Central memory CD8-positive, alpha-beta T cell (primary cell): ENCODE data around the gene SCPEP1.
A peak's percentile ranks its signal among the peaks of the same experiment; 100 is the strongest.

Experiments
- ATAC-seq: fragments of 150-1000 bp; cut with Tn5 transposase; replicated peaks from 2 replicates; pipeline ENCODE4 v1.10.0; 2022; ENCODE audit warnings: mild to moderate bottlenecking, moderate FRiP score, moderate number of reproducible peaks; ENCODE audit not compliant: poor library complexity, severe bottlenecking; ENCODE audit errors: extremely low read depth
- DNase-seq, 2 donors: peaks; one replicate each; pipeline ENCODE4 v3.0.0; 2021; ENCODE audit warnings: low spot score in 2 of 2
- H3K27ac Mint-ChIP-seq: one replicate; pipeline ENCODE4 v1.8.0; 2022; ENCODE audit warnings: low read depth, mild to moderate bottlenecking, moderate library complexity, mixed read lengths
- H3K27me3 Mint-ChIP-seq: one replicate; pipeline ENCODE4 v1.8.0; 2022; ENCODE audit warnings: mixed read lengths
- H3K36me3 Mint-ChIP-seq: one replicate; pipeline ENCODE4 v1.8.0; 2022; ENCODE audit warnings: mild to moderate bottlenecking, moderate library complexity, mixed read lengths; ENCODE audit not compliant: insufficient read depth
- H3K4me1 Mint-ChIP-seq: one replicate; pipeline ENCODE4 v1.8.0; 2022; ENCODE audit warnings: mixed read lengths
- H3K4me3 Mint-ChIP-seq: one replicate; pipeline ENCODE4 v1.8.0; 2022; ENCODE audit warnings: mild to moderate bottlenecking, moderate library complexity, mixed read lengths
- H3K9me3 Mint-ChIP-seq: one replicate; pipeline ENCODE4 v1.8.0; 2022; ENCODE audit warnings: mixed read lengths

The SCPEP1 gene

GRCh38 chr17:56992364-56992763 lies 14.4 kb downstream of the SCPEP1 start:
- no peak overlapping the region for H3K4me3 Mint-ChIP-seq

DNA sequence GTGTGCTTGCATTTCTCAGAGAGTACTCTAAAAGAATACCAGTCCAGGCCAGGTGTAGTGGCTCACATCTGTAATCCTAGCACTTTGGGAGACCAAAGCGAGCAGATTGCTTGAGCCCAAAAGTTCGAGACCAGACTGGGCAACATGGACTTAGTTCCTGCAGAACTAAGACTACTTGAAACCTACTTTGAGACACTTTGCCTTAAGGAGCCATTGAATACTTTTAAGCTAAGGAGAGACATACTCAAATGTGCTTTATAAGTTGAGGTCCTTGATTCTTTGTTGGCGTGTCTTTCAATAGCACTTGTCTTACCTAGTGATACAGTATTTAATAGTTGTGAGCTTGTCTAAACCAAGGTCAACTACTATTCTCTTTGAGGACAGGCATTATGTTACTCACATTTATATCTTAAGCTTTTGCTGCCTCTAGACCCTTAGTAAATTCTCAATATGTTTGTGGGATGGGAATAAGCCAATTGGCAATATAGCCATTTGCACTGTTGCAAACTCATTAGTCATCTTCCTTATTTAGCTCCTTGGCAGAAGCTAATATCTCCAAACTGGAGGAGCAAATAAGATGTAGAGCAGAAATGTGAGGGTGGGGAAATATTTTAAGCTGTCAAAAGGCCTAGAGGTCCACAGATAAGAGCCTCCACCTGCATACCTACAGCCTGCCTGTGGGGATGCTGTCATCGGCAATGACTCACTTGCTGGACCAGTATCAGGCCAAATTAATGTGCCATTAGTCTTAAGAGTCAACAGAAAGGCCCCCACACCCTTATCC lies 16.3 kb downstream of the SCPEP1 start:
- Mint-ChIP-seq H3K4me3 (no peak overlapping the region), H3K36me3 (peaks cover 8% of the 10 kb centered on the region), H3K27me3 (no peaks in the 10 kb centered on the region), H3K27ac (no peak overlapping the region), H3K4me1 (no peaks in the 10 kb centered on the region), H3K9me3 (no peaks in the 10 kb centered on the region)
- ATAC-seq = no peak
- DNase-seq = no peak

More at GRCh38 chr17:56992364-56992763, 14.4 kb downstream of the SCPEP1 start:
- H3K36me3 Mint-ChIP-seq = peaks cover 16% of the 10 kb centered on the region
- DNase-seq (no peak), ATAC-seq (no peak)
- H3K27ac Mint-ChIP-seq = no peak overlapping the region
- H3K27me3 Mint-ChIP-seq = no peaks in the 10 kb centered on the region
- no peaks in the 10 kb centered on the region for H3K9me3 Mint-ChIP-seq
- no peaks in the 10 kb centered on the region for H3K4me1 Mint-ChIP-seq

- H3K4me1 Mint-ChIP-seq = no peaks in the 10 kb centered on the region
- H3K27ac Mint-ChIP-seq = no peak overlapping the region
- peaks cover 6% of the 10 kb centered on the region for H3K36me3 Mint-ChIP-seq
- DNase-seq (no peak), ATAC-seq (no peak)
- no peaks in the 10 kb centered on the region for H3K9me3 Mint-ChIP-seq
- no peaks in the 10 kb centered on the region for H3K27me3 Mint-ChIP-seq
- H3K4me3 Mint-ChIP-seq = no peak overlapping the region
Observed at GRCh38 chr17:56995766-56996165, 17.8 kb downstream of the SCPEP1 start.

- no peak overlapping the region for H3K27ac Mint-ChIP-seq
- no peaks in the 10 kb centered on the region for H3K9me3 Mint-ChIP-seq
- no peaks in the 10 kb centered on the region for H3K27me3 Mint-ChIP-seq
- DNase-seq = no peak
- H3K4me3 Mint-ChIP-seq = no peak overlapping the region
- no peaks in the 10 kb centered on the region for H3K4me1 Mint-ChIP-seq
- H3K36me3 Mint-ChIP-seq = peaks cover 6% of the 10 kb centered on the region
- no peak for ATAC-seq
Observed at GRCh38 chr17:56997313-56997712, 19.4 kb downstream of the SCPEP1 start.

- peaks cover 6% of the 10 kb centered on the region for H3K36me3 Mint-ChIP-seq
- no peak overlapping the region for H3K27ac Mint-ChIP-seq
- no peak overlapping the region for H3K4me3 Mint-ChIP-seq
- peaks cover 11% of the 10 kb centered on the region for H3K4me1 Mint-ChIP-seq
- no peak for DNase-seq
- H3K27me3 Mint-ChIP-seq = no peaks in the 10 kb centered on the region
- no peak for ATAC-seq
- no peaks in the 10 kb centered on the region for H3K9me3 Mint-ChIP-seq
Observed at GRCh38 chr17:57001541-57001940, 23.6 kb downstream of the SCPEP1 start.

DNA sequence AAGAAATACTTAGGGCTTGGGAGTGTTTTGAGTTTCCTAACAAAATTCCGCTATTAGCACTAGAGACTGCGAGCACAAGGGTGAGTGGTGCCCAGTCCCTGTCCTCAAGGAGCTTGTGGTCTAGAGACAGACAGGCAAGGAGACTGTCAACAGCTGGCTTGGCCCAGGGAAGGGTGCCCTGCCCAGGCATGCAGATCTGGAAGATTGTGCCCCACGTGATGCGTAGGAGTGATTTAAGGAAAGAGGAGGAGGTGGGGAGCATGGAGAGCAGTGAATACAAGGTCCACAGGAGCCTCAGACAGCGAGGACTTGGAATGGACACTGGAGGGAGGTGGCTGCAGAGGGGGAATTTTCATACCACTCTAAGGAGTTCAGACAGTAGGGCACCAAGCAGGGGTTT lies 25.0 kb downstream of the SCPEP1 start:
- H3K4me1 Mint-ChIP-seq = peaks cover 11% of the 10 kb centered on the region
- no peak for ATAC-seq
- H3K36me3 Mint-ChIP-seq = peaks cover 2% of the 10 kb centered on the region
- no peak overlapping the region for H3K4me3 Mint-ChIP-seq
- no peaks in the 10 kb centered on the region for H3K9me3 Mint-ChIP-seq
- H3K27ac Mint-ChIP-seq = no peak overlapping the region
- no peak for DNase-seq
- no peaks in the 10 kb centered on the region for H3K27me3 Mint-ChIP-seq

DNA sequence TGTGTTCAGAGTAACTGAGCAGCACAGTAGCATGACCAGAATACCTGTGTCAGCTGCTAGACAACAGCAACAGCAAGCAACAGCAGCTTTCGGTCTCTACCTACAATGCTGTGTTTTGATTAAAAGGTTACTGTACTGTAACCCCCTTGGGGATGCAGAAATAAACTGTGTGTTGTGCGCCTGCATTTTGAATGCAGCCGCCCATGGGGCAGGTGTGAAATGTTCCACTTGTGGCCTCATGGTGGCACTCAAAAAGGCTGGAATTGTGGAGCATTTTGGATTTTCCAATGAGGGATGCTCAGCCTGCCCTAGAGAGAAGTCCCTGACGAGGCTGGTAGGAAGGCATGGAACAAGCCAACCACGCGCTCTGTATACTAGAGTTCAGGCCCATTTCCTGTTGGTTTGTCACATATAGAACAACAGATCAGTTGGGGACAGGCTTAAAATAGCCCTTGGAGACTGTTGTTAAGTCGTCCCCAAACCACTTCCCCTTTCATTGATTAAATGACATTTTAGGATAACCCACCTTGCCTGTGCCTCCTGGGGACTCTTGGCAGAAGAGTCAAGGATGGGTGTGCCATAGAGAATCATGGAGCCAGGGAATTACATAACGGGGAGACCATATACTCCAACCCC lies 27.1 kb downstream of the SCPEP1 start:
- peaks cover 14% of the 10 kb centered on the region for H3K4me1 Mint-ChIP-seq
- no peaks in the 10 kb centered on the region for H3K9me3 Mint-ChIP-seq
- H3K27me3 Mint-ChIP-seq = no peaks in the 10 kb centered on the region
- H3K27ac Mint-ChIP-seq = no peak overlapping the region
- ATAC-seq (peak; percentile 62), DNase-seq (no peak)
- no peak overlapping the region for H3K4me3 Mint-ChIP-seq
- H3K36me3 Mint-ChIP-seq = peaks cover 2% of the 10 kb centered on the region

GRCh38 chr17:57006040-57006439 lies 28.1 kb downstream of the SCPEP1 start:
- H3K27me3 Mint-ChIP-seq = no peaks in the 10 kb centered on the region
- DNase-seq (no peak), ATAC-seq (no peak)
- peaks cover 2% of the 10 kb centered on the region for H3K36me3 Mint-ChIP-seq
- peaks cover 17% of the 10 kb centered on the region for H3K4me1 Mint-ChIP-seq
- H3K27ac Mint-ChIP-seq = no peak overlapping the region
- no peaks in the 10 kb centered on the region for H3K9me3 Mint-ChIP-seq
- no peak overlapping the region for H3K4me3 Mint-ChIP-seq

DNA sequence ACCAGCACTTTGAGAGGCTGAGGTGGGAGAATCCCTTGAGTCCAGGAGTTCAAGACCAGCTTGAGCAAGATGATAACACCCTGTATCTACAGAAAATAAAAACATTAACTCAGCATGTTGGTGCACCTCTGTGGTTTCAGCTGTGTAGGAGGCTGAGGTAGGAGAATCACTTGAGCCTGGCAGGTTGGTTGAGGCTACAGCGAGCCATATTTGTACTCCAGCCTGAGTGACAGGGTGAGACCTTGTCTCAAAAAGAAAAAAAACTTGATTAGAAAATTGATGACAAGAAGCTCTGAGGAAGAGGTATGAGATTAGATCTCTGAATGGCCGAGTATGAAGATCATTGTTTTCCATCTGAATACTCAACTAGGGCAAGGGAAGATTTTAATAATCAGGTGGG lies 31.0 kb downstream of the SCPEP1 start:
- ATAC-seq (no peak), DNase-seq (no peak)
- Mint-ChIP-seq H3K27ac (no peak overlapping the region), H3K9me3 (no peaks in the 10 kb centered on the region), H3K36me3 (peaks cover 2% of the 10 kb centered on the region), H3K27me3 (peaks cover 4% of the 10 kb centered on the region), H3K4me1 (peaks cover 17% of the 10 kb centered on the region), H3K4me3 (no peak overlapping the region)

GRCh38 chr17:57009737-57010445 lies 32.0 kb downstream of the SCPEP1 start:
- H3K27ac Mint-ChIP-seq = no peak overlapping the region
- H3K4me1 Mint-ChIP-seq = peaks cover 17% of the 10 kb centered on the region
- peaks cover 2% of the 10 kb centered on the region for H3K36me3 Mint-ChIP-seq
- DNase-seq (peak; percentile 20), ATAC-seq (peak; percentile 64)
- H3K4me3 Mint-ChIP-seq = peak overlapping the region; percentile 4
- peaks cover 11% of the 10 kb centered on the region for H3K27me3 Mint-ChIP-seq
- no peaks in the 10 kb centered on the region for H3K9me3 Mint-ChIP-seq

DNA sequence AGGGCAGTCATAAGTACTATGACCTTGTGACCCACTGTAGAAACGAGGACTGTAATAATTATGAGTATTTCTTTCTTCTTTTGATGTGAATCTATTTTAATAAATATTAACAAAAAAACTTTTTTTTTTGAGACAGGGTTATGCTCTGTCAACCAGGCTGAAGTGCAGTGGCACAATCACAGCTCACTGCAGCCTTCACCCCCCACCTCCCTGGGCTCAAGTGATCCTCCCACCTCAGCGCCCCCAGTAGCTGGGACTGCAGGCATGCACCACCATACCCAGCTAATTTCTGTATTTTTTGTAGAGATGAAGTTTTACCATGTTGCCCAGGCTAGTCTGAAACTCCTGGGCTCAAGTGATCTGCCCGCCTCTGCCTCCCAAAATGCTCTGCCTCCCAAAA lies 32.6 kb downstream of the SCPEP1 start:
- Mint-ChIP-seq H3K4me3 (peak overlapping the region; percentile 4), H3K4me1 (peaks cover 11% of the 10 kb centered on the region), H3K27me3 (peaks cover 14% of the 10 kb centered on the region), H3K9me3 (no peaks in the 10 kb centered on the region), H3K27ac (no peak overlapping the region), H3K36me3 (peaks cover 2% of the 10 kb centered on the region)
- DNase-seq (no peak), ATAC-seq (no peak)

DNA sequence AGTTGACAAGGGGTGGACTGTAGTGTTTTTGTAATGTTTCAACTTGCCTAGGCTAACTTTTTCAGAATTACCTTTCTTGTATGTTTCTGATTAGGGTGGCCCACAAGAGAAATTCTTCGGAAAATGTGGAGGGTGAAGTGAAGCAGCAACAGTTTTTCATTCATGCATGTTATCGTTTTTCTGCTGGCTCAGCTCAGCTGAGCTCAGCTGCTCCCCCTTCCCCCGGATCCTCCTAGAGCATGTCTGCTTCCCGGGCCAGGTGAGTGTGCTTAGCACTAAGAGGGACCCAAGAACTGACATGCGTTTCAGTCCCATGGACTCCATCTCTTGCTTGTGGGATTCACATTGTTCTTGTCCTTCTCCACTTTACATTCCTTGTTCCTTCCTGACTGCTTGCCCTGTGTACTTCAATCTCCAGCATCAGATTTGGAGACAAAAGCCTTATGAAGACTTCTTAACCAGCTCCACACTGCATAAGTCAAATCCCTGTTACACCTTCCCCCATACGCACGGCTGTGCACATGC lies 33.6 kb downstream of the SCPEP1 start:
- Mint-ChIP-seq H3K9me3 (no peaks in the 10 kb centered on the region), H3K4me1 (peaks cover 6% of the 10 kb centered on the region), H3K36me3 (no peaks in the 10 kb centered on the region), H3K27ac (no peak overlapping the region), H3K27me3 (peaks cover 24% of the 10 kb centered on the region), H3K4me3 (no peak overlapping the region)
- ATAC-seq = no peak
- no peak for DNase-seq
